HepG2 (cell line): ENCODE measurements around the gene NKX3-2.

Experiments
- ARNT ChIP-seq: fragments of 450-650 bp; IDR thresholded peaks from 2 replicates; pipeline ENCODE4 v1.6.1; 2017
- ARNTL ChIP-seq: sonication (generic); formaldehyde crosslinking; IDR thresholded peaks from 2 replicates; pipeline ENCODE4 v1.4.0; 2020; ENCODE audit warnings: mild to moderate bottlenecking, missing genetic modification reagents
- CHD2 ChIP-seq: IDR thresholded peaks from 2 replicates; pipeline ENCODE4 v1.6.1; 2011; ENCODE audit warnings: low read depth, low read length, improper control_type of control experiment
- NFYB ChIP-seq: sonication (generic); formaldehyde crosslinking; IDR thresholded peaks from 2 replicates; pipeline ENCODE4 v1.4.0; 2020; ENCODE audit warnings: missing genetic modification reagents
- PAWR ChIP-seq: sonication (generic); formaldehyde crosslinking; IDR thresholded peaks from 2 replicates; pipeline ENCODE4 v1.4.0; 2020; ENCODE audit warnings: missing genetic modification reagents, mild to moderate bottlenecking, borderline replicate concordance
- REPIN1 ChIP-seq: sonication (generic); formaldehyde crosslinking; IDR thresholded peaks from 2 replicates; pipeline ENCODE4 v1.8.0; 2022; ENCODE audit warnings: missing genetic modification reagents, low read depth, mild to moderate bottlenecking, borderline replicate concordance
- SRF ChIP-seq: IDR thresholded peaks from 2 replicates; pipeline ENCODE4 v1.6.1; 2011; ENCODE audit warnings: mild to moderate bottlenecking, low read depth, low read length, moderate library complexity
- ZBTB42 ChIP-seq: sonication (generic); formaldehyde crosslinking; IDR thresholded peaks from 2 replicates; pipeline ENCODE4 v1.5.0; 2020; ENCODE audit warnings: mild to moderate bottlenecking, missing genetic modification reagents
- ZNF776 ChIP-seq: sonication (generic); formaldehyde crosslinking; IDR thresholded peaks from 2 replicates; pipeline ENCODE4 v1.4.0; 2020; ENCODE audit warnings: mild to moderate bottlenecking, missing genetic modification reagents
- TF ChIP-seq, protein P1 (sequence below): sonication (generic); formaldehyde crosslinking; IDR thresholded peaks from 2 replicates; pipeline ENCODE4 v1.5.1; 2020; ENCODE audit warnings: missing genetic modification reagents, mild to moderate bottlenecking, borderline replicate concordance

DNA sequence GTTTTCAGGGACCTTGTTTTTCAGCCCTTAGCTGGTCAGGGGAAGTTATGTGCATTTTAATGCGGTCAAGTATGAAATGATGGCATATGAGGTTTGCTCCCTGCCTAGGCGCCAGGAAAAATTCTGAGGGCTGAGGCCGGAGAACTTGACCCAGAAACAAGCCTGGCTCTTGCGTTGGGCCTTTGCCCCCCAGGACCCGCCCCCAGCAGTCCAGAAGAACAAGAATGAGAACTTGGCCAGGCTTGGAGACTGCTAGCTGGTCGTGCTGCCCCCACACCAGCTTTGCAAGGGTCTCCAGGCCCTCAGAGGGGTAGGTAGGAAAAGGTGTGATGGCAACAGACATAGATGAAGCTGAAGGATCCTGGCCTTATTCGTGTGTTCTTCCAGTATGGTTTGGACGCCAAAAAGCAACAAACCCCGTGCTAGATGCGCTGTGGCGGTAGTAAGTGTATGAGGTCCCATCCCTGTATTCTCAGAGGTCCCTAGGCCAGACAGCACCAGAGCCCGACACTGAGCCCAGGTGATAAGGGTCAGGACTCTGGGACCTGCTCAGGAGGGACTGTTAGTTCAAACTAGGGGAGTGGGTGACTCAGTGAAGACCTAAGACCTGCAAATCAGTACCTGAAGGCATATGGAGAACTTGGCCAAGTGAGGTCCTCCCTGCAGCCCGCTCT, 10.5 kb downstream of the NKX3-2 start:
- no peak for TF ChIP-seq CHD2
- no peak for TF ChIP-seq SRF
- no peak for TF ChIP-seq REPIN1
- TF ChIP-seq ARNTL (CRISPR knock-in tag): no peak
- TF ChIP-seq ZBTB42 (CRISPR knock-in tag): no peak
- no peak for TF ChIP-seq ZNF776
- no peak for TF ChIP-seq ARNT
- TF ChIP-seq, protein P1, sequence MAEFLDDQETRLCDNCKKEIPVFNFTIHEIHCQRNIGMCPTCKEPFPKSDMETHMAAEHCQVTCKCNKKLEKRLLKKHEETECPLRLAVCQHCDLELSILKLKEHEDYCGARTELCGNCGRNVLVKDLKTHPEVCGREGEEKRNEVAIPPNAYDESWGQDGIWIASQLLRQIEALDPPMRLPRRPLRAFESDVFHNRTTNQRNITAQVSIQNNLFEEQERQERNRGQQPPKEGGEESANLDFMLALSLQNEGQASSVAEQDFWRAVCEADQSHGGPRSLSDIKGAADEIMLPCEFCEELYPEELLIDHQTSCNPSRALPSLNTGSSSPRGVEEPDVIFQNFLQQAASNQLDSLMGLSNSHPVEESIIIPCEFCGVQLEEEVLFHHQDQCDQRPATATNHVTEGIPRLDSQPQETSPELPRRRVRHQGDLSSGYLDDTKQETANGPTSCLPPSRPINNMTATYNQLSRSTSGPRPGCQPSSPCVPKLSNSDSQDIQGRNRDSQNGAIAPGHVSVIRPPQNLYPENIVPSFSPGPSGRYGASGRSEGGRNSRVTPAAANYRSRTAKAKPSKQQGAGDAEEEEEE: no peak
- TF ChIP-seq NFYB (CRISPR knock-in tag): no peak
- no peak for TF ChIP-seq PAWR (CRISPR knock-in tag)
